ENCODE results near the gene PLA2R1. TPM values are rescaled to one million over a fixed set of nuclear protein-coding genes. Genes with fewer than 3 reads are reported as not detected.
A peak's percentile ranks its signal among the peaks of the same experiment; 100 is the strongest.

Gene PLA2R1
- total and polyA plus RNA-seq, 2 donors (not counting 1 experiment from before 2014, with no cell fraction given): 8.0 to 8.3 TPM

DNA sequence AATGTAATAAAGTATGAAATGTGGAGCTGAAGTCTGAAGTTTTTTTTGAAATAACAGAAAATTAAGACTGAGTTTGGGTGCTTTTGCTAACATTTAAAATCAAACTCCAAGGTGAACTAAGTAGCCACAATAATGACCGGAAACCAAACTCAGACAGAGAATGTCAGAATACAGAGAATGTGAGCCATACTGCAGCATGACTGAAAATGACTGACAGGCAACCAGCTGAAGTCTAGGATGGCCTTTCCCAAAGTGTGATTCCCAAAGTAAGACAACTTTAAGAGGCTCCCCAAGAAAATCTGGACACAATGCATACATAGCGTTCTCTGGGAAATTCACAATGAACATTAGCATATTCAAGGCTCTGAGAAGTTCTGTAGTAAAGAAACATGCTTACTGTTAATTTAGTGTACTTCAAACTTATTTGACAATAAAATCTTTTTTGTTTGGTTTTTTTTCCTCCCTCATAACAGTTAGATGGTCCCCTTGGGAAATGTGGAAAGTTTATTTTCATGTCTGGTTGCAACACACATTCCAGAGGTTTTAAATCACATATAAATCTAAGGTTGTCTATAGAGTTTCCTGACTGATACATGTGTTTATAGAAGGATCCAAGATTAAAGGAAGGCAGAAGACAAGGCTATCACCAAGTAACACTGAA, 28.6 kb downstream of the PLA2R1 start:
- Histone ChIP-seq H3K9ac (ENCODE audit: insufficient read depth, low read length) (no peak overlapping the region), H3K27ac (ENCODE audit: insufficient read depth, low read length) (no peak overlapping the region), H3K4me1 (ENCODE audit: control insufficient read depth, extremely low read depth, insufficient read depth, low read length) (peaks cover 4% of the 10 kb centered on the region), H2AFZ (ENCODE audit: low read length) (no peak overlapping the region), H3K27me3 (ENCODE audit: control insufficient read depth, insufficient read depth, low read length) (peaks cover 2% of the 10 kb centered on the region), H3K36me3 (ENCODE audit: control insufficient read depth, insufficient read depth, low read length) (no peaks in the 10 kb centered on the region), H3K4me3 (replicated peaks in 1 of 4; ENCODE audit: control extremely low read depth in 1 of 4, insufficient read depth in 1 of 4, low read depth in 3 of 4, low read length in 4 of 4) (no peak overlapping the region), H3K9me3 (ENCODE audit: control insufficient read depth, insufficient read depth, low read depth, low read length) (no peaks in the 10 kb centered on the region), H3K79me2 (ENCODE audit: control insufficient read depth, insufficient read depth, low read length) (no peaks in the 10 kb centered on the region), H3K4me2 (ENCODE audit: extremely low read depth, insufficient read depth, low read length) (peak overlapping the region; percentile 3), H4K20me1 (ENCODE audit: control insufficient read depth, extremely low read depth, insufficient read depth, low read length) (no peaks in the 10 kb centered on the region)
- peak; percentile 57 to 68 for DNase-seq (ENCODE audit: low read depth in 2 of 2)
- TF ChIP-seq EZH2 (IDR thresholded peaks at IDR 0.05; ENCODE audit: low read length, missing control alignments): no peak
- TF ChIP-seq, protein P1, sequence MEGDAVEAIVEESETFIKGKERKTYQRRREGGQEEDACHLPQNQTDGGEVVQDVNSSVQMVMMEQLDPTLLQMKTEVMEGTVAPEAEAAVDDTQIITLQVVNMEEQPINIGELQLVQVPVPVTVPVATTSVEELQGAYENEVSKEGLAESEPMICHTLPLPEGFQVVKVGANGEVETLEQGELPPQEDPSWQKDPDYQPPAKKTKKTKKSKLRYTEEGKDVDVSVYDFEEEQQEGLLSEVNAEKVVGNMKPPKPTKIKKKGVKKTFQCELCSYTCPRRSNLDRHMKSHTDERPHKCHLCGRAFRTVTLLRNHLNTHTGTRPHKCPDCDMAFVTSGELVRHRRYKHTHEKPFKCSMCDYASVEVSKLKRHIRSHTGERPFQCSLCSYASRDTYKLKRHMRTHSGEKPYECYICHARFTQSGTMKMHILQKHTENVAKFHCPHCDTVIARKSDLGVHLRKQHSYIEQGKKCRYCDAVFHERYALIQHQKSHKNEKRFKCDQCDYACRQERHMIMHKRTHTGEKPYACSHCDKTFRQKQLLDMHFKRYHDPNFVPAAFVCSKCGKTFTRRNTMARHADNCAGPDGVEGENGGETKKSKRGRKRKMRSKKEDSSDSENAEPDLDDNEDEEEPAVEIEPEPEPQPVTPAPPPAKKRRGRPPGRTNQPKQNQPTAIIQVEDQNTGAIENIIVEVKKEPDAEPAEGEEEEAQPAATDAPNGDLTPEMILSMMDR (conservative IDR thresholded peaks at IDR 0.05 in 1 of 2, IDR thresholded peaks at IDR 0.05 in 1 of 2; ENCODE audit: low read depth in 1 of 2, low read length in 2 of 2): no peak

DNA sequence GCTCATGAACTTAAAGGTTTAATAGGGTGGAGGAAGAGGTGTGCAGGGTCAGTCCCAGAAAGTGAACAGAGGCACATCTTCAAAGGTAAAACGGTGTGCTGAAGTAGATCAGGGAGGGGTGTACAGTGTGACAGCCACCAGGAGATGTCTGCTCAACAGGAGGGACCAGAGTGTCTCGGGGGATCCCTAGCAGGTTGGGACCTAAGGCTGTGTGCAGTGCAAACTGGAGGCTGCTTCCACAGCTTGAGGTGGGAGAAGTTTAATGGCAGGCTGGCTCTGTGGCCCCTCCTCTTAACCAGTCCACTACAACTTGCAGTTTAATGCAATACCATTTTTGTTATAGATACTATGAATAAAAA, 33.2 kb downstream of the PLA2R1 start:
- H3K9ac ChIP-seq (ENCODE audit: insufficient read depth, low read length): no peak overlapping the region
- no peaks in the 10 kb centered on the region for H4K20me1 ChIP-seq (ENCODE audit: control insufficient read depth, extremely low read depth, insufficient read depth, low read length)
- no peak overlapping the region for H3K4me3 ChIP-seq (replicated peaks in 1 of 4; ENCODE audit: control extremely low read depth in 1 of 4, insufficient read depth in 1 of 4, low read depth in 3 of 4, low read length in 4 of 4)
- no peak overlapping the region for H3K27ac ChIP-seq (ENCODE audit: insufficient read depth, low read length)
- TF ChIP-seq, protein P1 (conservative IDR thresholded peaks at IDR 0.05 in 1 of 2, IDR thresholded peaks at IDR 0.05 in 1 of 2; ENCODE audit: low read depth in 1 of 2, low read length in 2 of 2): no peak
- no peak for TF ChIP-seq EZH2 (IDR thresholded peaks at IDR 0.05; ENCODE audit: low read length, missing control alignments)
- H3K4me1 ChIP-seq (ENCODE audit: control insufficient read depth, extremely low read depth, insufficient read depth, low read length): peaks cover 8% of the 10 kb centered on the region
- no peaks in the 10 kb centered on the region for H3K9me3 ChIP-seq (ENCODE audit: control insufficient read depth, insufficient read depth, low read depth, low read length)
- no peak overlapping the region for H2AFZ ChIP-seq (ENCODE audit: low read length)
- H3K36me3 ChIP-seq (ENCODE audit: control insufficient read depth, insufficient read depth, low read length): no peaks in the 10 kb centered on the region
- no peak overlapping the region for H3K4me2 ChIP-seq (ENCODE audit: extremely low read depth, insufficient read depth, low read length)
- H3K79me2 ChIP-seq (ENCODE audit: control insufficient read depth, insufficient read depth, low read length): no peaks in the 10 kb centered on the region
- DNase-seq (ENCODE audit: low read depth in 2 of 2): no peak
- no peaks in the 10 kb centered on the region for H3K27me3 ChIP-seq (ENCODE audit: control insufficient read depth, insufficient read depth, low read length)

DNA sequence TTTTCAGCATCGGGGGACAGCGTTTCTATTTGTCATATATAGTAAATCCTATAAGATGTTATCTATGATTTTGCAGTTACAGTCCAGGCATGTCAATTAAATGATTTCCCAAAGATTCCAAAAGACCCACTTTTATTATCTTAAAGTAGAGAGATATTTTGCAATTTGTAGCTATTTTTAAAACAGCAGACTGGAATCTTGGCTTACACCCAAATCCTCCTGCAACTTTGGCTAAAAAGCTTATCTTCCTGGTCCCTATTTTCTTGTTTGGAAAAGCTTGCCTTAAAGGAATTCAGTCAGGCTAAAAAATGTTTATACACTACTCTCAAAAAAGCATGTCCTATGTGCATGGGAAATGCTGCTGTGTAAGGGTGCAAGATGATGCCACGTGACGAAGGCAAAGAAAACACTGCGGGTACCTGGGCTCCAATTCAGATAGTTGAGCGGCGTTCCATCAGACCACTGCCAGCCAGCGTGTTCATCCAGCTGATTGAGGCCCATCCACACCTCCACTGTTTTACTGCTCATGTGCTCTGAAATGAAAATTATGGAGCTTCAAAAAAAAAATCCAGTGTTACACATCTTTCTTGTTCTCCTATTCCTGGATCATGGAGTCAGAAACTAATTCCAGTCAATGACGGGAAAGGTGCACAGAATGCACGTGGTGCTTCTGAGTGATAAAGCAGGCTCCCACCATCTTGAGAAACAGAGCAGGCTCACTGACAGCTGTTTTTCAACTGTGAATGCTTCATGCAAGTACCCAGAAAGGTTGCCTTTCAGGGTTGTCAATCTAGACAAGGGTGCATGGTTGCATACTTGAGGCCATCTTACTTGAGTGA, 33.8 kb downstream of the PLA2R1 start:
- Histone ChIP-seq H3K36me3 (ENCODE audit: control insufficient read depth, insufficient read depth, low read length) (no peaks in the 10 kb centered on the region), H3K27me3 (ENCODE audit: control insufficient read depth, insufficient read depth, low read length) (no peaks in the 10 kb centered on the region), H3K4me1 (ENCODE audit: control insufficient read depth, extremely low read depth, insufficient read depth, low read length) (peaks cover 6% of the 10 kb centered on the region), H3K4me3 (replicated peaks in 1 of 4; ENCODE audit: control extremely low read depth in 1 of 4, insufficient read depth in 1 of 4, low read depth in 3 of 4, low read length in 4 of 4) (no peak overlapping the region), H3K79me2 (ENCODE audit: control insufficient read depth, insufficient read depth, low read length) (no peaks in the 10 kb centered on the region), H3K27ac (ENCODE audit: insufficient read depth, low read length) (no peak overlapping the region), H3K9ac (ENCODE audit: insufficient read depth, low read length) (no peak overlapping the region), H3K9me3 (ENCODE audit: control insufficient read depth, insufficient read depth, low read depth, low read length) (no peaks in the 10 kb centered on the region), H4K20me1 (ENCODE audit: control insufficient read depth, extremely low read depth, insufficient read depth, low read length) (no peaks in the 10 kb centered on the region), H3K4me2 (ENCODE audit: extremely low read depth, insufficient read depth, low read length) (no peak overlapping the region), H2AFZ (ENCODE audit: low read length) (no peak overlapping the region)
- TF ChIP-seq, protein P1 (conservative IDR thresholded peaks at IDR 0.05 in 1 of 2, IDR thresholded peaks at IDR 0.05 in 1 of 2; ENCODE audit: low read depth in 1 of 2, low read length in 2 of 2): no peak
- no peak for TF ChIP-seq EZH2 (IDR thresholded peaks at IDR 0.05; ENCODE audit: low read length, missing control alignments)
- peak; percentile 65 to 68 for DNase-seq (ENCODE audit: low read depth in 2 of 2)

Measured in fibroblast of lung (primary cell).